IMR-90 (cell line): Measurements from ENCODE around the gene SEMA4D. TPM values are rescaled to one million over a fixed set of nuclear protein-coding genes. Genes with fewer than 3 reads are reported as not detected.
A peak's percentile ranks its signal among the peaks of the same experiment; 100 is the strongest.

ENCODE experiments used
- ATAC-seq: fragments of 200-7000 bp; cut with Tn5 transposase; 2 replicates; pipeline ENCODE4 v1.9.1; 2020; ENCODE audit warnings: low read depth, mild to moderate bottlenecking, moderate library complexity
- BruUV-seq: library from RNA; stranded (reverse); fragments of 400-500 nt; replicated peaks from 2 replicates; lab custom pipeline; 2021; lab: Mats Ljungman, UMichigan
- CTCF ChIA-PET: fragments of 300-600 bp; formaldehyde crosslinking; extraction: SDS; loops from one replicate; lab custom pipeline; 2021; ENCODE audit warnings: antibody characterized with exemption; lab: Yijun Ruan, JAX
- POLR2A ChIA-PET: fragments of 300-600 bp; sonication (Branson Sonifier 250); formaldehyde crosslinking; loops from one replicate; lab custom pipeline; 2022; ENCODE audit warnings: antibody characterized with exemption; ENCODE audit not compliant: unreplicated experiment; lab: Charles Lee
- DNase-seq: peaks from one replicate; pipeline ENCODE4 v3.0.0; 2013
- H2AFZ ChIP-seq: replicated peaks from 2 replicates; pipeline ENCODE3; 2013; ENCODE audit warnings: low read length, mild to moderate bottlenecking; ENCODE audit not compliant: poor library complexity
- H2AK5ac ChIP-seq: 2 replicates; pipeline ENCODE4 v1.6.1; 2013; ENCODE audit warnings: low read depth, low read length, inconsistent platforms
- H2AK9ac ChIP-seq: replicated peaks from 2 replicates; pipeline ENCODE3; 2013; ENCODE audit warnings: mild to moderate bottlenecking, low read depth, low read length, moderate library complexity; ENCODE audit not compliant: poor library complexity
- H2BK120ac ChIP-seq: 2 replicates; pipeline ENCODE4 v1.6.1; 2013; ENCODE audit warnings: low read depth, low read length, inconsistent platforms
- H2BK15ac ChIP-seq: 3 replicates; pipeline ENCODE4 v1.6.1; 2013; ENCODE audit warnings: low read depth, low read length, inconsistent platforms
- H2BK20ac ChIP-seq: 2 replicates; pipeline ENCODE4 v1.6.1; 2013; ENCODE audit warnings: low read depth, mild to moderate bottlenecking, inconsistent platforms, low read length, moderate library complexity
- H2BK5ac ChIP-seq: 2 replicates; pipeline ENCODE4 v1.6.1; 2013; ENCODE audit warnings: mild to moderate bottlenecking, low read depth, low read length, inconsistent platforms; ENCODE audit not compliant: poor library complexity, severe bottlenecking
- H3K14ac ChIP-seq: replicated peaks from 2 replicates; pipeline ENCODE4 v1.6.1; 2013; ENCODE audit warnings: low read depth, low read length, inconsistent platforms
- H3K18ac ChIP-seq: 2 replicates; pipeline ENCODE4 v1.6.1; 2013; ENCODE audit warnings: low read depth, low read length, control low read depth
- H3K23ac ChIP-seq: 2 replicates; pipeline ENCODE4 v1.6.1; 2013; ENCODE audit warnings: low read depth, low read length, inconsistent platforms
- H3K27ac ChIP-seq: 2 replicates; pipeline ENCODE4 v1.5.1; 2013; ENCODE audit warnings: mild to moderate bottlenecking, control low read depth, low read length; ENCODE audit not compliant: insufficient read depth
- H3K27me3 ChIP-seq: 2 replicates; pipeline ENCODE4 v1.6.1; 2013; ENCODE audit warnings: low read length; ENCODE audit not compliant: control insufficient read depth, insufficient read depth
- H3K36me3 ChIP-seq: 2 replicates; pipeline ENCODE4 v1.6.1; 2013; ENCODE audit warnings: low read length, mixed read lengths; ENCODE audit not compliant: control insufficient read depth, insufficient read depth
- H3K4ac ChIP-seq: 2 replicates; pipeline ENCODE4 v1.6.1; 2013; ENCODE audit warnings: low read depth, low read length, inconsistent platforms
- H3K4me1 ChIP-seq: 2 replicates; pipeline ENCODE4 v1.6.1; 2013; ENCODE audit warnings: low read length, mixed read lengths; ENCODE audit not compliant: control insufficient read depth, insufficient read depth
- H3K4me2 ChIP-seq: 2 replicates; pipeline ENCODE4 v1.6.1; 2013; ENCODE audit warnings: low read depth, mild to moderate bottlenecking, control low read depth, low read length, moderate library complexity
- H3K4me3 ChIP-seq: 2 replicates; pipeline ENCODE4 v1.5.1; 2013; ENCODE audit warnings: low read depth, mild to moderate bottlenecking, control low read depth, low read length, moderate library complexity; ENCODE audit not compliant: insufficient read depth
- H3K56ac ChIP-seq: 2 replicates; pipeline ENCODE4 v1.6.1; 2013; ENCODE audit warnings: low read length, inconsistent platforms; ENCODE audit not compliant: insufficient read depth; ENCODE audit errors: extremely low read depth
- H3K79me1 ChIP-seq, 2 experiments: 2 replicates each; pipeline ENCODE4 v1.6.1; 2013; ENCODE audit warnings: low read length in 2 of 2, inconsistent platforms in 1 of 2, low read depth in 1 of 2
- H3K9ac ChIP-seq: 2 replicates; pipeline ENCODE4 v1.6.1; 2013; ENCODE audit warnings: low read depth, low read length, control low read depth
- H3K9me1 ChIP-seq: 2 replicates; pipeline ENCODE4 v1.6.1; 2013; ENCODE audit warnings: low read length, inconsistent platforms; ENCODE audit not compliant: insufficient read depth
- H3K9me3 ChIP-seq: 2 replicates; pipeline ENCODE4 v1.6.1; 2013; ENCODE audit warnings: low read length; ENCODE audit not compliant: control insufficient read depth, insufficient read depth
- H4K20me1 ChIP-seq: 2 replicates; pipeline ENCODE4 v1.6.1; 2013; ENCODE audit warnings: low read length, inconsistent platforms; ENCODE audit not compliant: insufficient read depth
- H4K5ac ChIP-seq: 2 replicates; pipeline ENCODE4 v1.6.1; 2013; ENCODE audit warnings: mild to moderate bottlenecking, low read depth, low read length, control low read depth
- H4K8ac ChIP-seq, 2 experiments: 2 replicates each; pipeline ENCODE4 v1.6.1; 2013; ENCODE audit warnings: low read depth in 2 of 2, low read length in 2 of 2, control low read depth in 1 of 2, inconsistent platforms in 1 of 2
- H4K91ac ChIP-seq: 2 replicates; pipeline ENCODE4 v1.6.1; 2013; ENCODE audit warnings: low read depth, low read length, inconsistent platforms; ENCODE audit not compliant: insufficient read depth
- CHD1 ChIP-seq: IDR thresholded peaks from 2 replicates; pipeline ENCODE4 v1.6.1; 2012; ENCODE audit warnings: low read depth, low read length, improper control_type of control experiment
- ELK1 ChIP-seq: fragments of 150-350 bp; IDR thresholded peaks from 2 replicates; pipeline ENCODE4 v1.6.1; 2016; ENCODE audit warnings: low read depth, mild to moderate bottlenecking, low read length, moderate library complexity, borderline replicate concordance
- POLR2A ChIP-seq: IDR thresholded peaks from 2 replicates; pipeline ENCODE4 v1.6.1; 2012; ENCODE audit warnings: mild to moderate bottlenecking, low read depth, low read length
- RFX5 ChIP-seq: IDR thresholded peaks from 2 replicates; pipeline ENCODE4 v1.8.0; 2012; ENCODE audit warnings: low read depth, mild to moderate bottlenecking, low read length, moderate library complexity
- SMC3 ChIP-seq: fragments of 150-350 bp; IDR thresholded peaks from 2 replicates; pipeline ENCODE4 v1.6.1; 2016; ENCODE audit warnings: low read depth, mild to moderate bottlenecking, antibody characterized with exemption, low read length, moderate library complexity
- WGBS, 2 experiments: methylation state at CpG; one replicate each; pipeline versions ENCODE4 v1.1.5 to v1.1.7; 2013; ENCODE audit warnings: missing lambda C conversion rate in 2 of 2; ENCODE audit not compliant: insufficient read length in 1 of 2; ENCODE audit errors: extremely low coverage in 2 of 2; 5-methylcytosine and 5-hydroxymethylcytosine counted together
- dilution Hi-C: fragments of 300-500 bp; cut with HindIII; formaldehyde crosslinking; loops from one replicate; pipeline ENCODE4 v1.14.3; 2018; ENCODE audit warnings: low sequenced_read_pairs; ENCODE audit not compliant: unreplicated experiment
- in situ Hi-C: fragments of 300-500 bp; cut with MboI; formaldehyde crosslinking; loops from 3 replicates; pipeline ENCODE4 v1.14.3; 2019; ENCODE audit warnings: low sequenced_read_pairs, inconsistent platforms, mixed read lengths
- intact Hi-C: fragments of 100-400 bp; cut with micrococcal nuclease; formaldehyde crosslinking; loops from 2 replicates; pipeline ENCODE4 v1.10.0; 2022
- polyA plus RNA-seq, 3 experiments: library from polyadenylated mRNA; depleted of rRNA; stranded (reverse); fragments of >200 nt; gene quantifications; 2 replicates each; pipeline ENCODE4 v1.2.3, GENCODE V29; 2012; ENCODE audit warnings: low replicate concordance in 1 of 3
- total RNA-seq: library from RNA; depleted of rRNA; stranded (reverse); fragments of >200 nt; gene quantifications from 2 replicates; pipeline ENCODE4 v1.2.3, GENCODE V29; 2012

Gene SEMA4D
- total and polyA plus RNA-seq, 2 of the 4 experiments (the other 2 are of a cell fraction) = 0.90 to 1.5 TPM

DNA sequence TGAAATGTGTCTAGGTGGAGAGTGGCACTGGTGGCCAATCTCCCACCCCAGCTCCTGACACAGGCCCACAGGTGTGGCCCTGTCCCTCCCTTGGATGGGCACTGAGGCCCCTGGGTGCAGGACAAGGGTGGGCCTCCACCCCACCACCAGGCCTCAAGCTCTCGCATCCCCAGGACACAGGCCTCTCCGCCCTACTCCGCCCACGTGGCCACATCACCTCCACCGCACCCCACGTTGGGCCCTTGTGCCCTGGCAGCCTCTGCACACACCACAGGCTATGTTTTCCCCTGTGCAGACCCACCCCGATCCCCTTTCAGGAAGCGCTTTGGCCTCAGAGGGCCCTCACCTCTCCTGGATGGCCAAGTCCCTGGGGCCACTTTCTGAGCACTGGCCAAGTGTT lies 124.9 kb downstream of the SEMA4D start:
- Histone ChIP-seq H2AK9ac (peak overlapping the region; percentile 14), H2BK15ac (no peak overlapping the region), H3K4ac (no peak overlapping the region), H3K9me1 (peaks cover 16% of the 10 kb centered on the region), H3K4me3 (no peak overlapping the region), H2AFZ (no peak overlapping the region), H3K79me1 (no peaks in the 10 kb centered on the region), H2BK5ac (no peak overlapping the region), H3K27me3 (no peaks in the 10 kb centered on the region), H3K18ac (no peak overlapping the region), H3K27ac (no peak overlapping the region), H3K9me3 (no peaks in the 10 kb centered on the region), H3K56ac (no peak overlapping the region), H3K14ac (no peak overlapping the region), H2BK20ac (no peak overlapping the region), H4K5ac (no peak overlapping the region), H4K8ac (no peak overlapping the region), H3K4me2 (no peak overlapping the region), H3K9ac (no peak overlapping the region), H4K20me1 (no peaks in the 10 kb centered on the region), H3K23ac (no peak overlapping the region), H3K4me1 (peaks cover 13% of the 10 kb centered on the region), H2BK120ac (no peak overlapping the region), H3K36me3 (0 out of 2 replicates have a peak, but pooled peaks cover 2% of the 10 kb centered on the region), H4K91ac (no peak overlapping the region), H2AK5ac (no peak overlapping the region)
- ChIA-PET POLR2A (no interaction called here), CTCF (no interaction called here)
- no peak for ATAC-seq
- dilution Hi-C loops = no loop called here
- in situ Hi-C loops = no loop called here
- intact Hi-C loops = no loop called here
- 100% methylated on average over 4 of the region's 8 CpGs; no CpG with 5 or more reads in 1 of the 2 experiments for WGBS, 2 experiments
- TF ChIP-seq SMC3 (no peak), POLR2A (no peak), ELK1 (no peak), CHD1 (no peak), RFX5 (no peak)
- no peak for DNase-seq
- no TSS peak for BruUV-seq
